HG02884 (cell line): ENCODE measurements around the gene LHCGR.

Source experiments
- ATAC-seq: cut with Tn5 transposase; IDR thresholded peaks from one replicate; pipeline ENCODE4 v1.9.1; 2021; ENCODE audit warnings: mild to moderate bottlenecking, moderate library complexity; ENCODE audit not compliant: unreplicated experiment

Gene LHCGR

DNA sequence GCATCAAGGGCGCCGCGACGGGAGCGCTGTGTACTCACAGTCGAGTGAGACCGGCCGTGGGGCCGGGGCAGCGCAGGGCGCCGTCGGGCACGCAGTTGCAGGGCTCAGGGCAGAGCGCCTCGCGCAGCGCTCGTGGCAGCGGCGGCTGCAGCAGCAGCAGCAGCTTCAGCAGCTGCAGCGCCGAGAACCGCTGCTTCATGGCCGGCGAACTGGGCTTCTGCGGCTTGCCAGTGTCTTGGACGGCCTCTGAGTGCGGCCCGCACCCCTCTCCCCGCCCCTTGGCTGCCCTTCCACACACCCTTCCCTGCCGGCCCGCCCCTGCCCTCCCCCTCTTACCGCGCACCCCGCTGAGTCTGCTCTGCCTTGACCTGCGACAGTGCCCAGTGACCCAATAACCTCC is at the start of gene LHCGR:
Gene LHCGR, minus strand, starts transcription at position 252 of the 400 bp plus-strand sequence. Its CDS starts 53 bp downstream, at position 199.
- ATAC-seq = no peak

DNA sequence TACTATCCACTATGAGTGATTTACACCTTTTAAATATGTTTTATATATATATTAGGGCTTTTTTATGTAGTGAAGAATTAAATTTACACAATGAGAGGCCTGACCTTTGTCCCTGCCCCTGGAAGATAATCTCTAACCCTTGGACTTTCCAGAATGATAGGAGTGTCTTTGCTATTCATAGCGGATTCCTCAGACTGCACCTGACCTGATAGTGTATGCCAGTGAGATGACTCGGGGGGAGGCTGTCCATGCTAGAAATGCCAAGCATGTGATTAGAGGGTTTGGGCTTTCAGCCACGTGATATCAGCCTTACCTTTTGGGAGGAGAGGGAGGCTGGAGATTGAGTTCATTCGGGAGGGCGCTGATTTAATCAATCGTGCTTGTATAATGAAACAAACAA is 44.1 kb upstream of the LHCGR start:
- ATAC-seq = no peak

DNA sequence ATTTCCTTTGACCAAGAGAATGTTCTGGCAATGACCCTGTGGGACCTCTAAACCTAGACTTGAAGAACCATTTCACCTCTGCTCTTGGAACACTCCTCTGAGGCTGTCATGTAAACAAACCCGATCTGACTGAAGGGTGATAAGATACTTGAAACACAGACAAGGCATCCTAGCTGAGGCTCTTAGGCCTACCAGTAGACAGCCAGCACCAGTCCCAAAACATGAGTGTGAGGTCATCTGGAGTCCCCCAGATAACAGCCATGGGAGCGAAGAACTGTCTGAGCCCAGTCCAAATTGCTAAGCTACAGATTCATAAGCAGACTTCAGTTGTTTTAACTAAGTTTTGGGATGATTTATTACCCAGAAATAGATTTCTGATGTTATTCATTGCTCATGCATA is 39.5 kb upstream of the LHCGR start:
- no peak for ATAC-seq

DNA sequence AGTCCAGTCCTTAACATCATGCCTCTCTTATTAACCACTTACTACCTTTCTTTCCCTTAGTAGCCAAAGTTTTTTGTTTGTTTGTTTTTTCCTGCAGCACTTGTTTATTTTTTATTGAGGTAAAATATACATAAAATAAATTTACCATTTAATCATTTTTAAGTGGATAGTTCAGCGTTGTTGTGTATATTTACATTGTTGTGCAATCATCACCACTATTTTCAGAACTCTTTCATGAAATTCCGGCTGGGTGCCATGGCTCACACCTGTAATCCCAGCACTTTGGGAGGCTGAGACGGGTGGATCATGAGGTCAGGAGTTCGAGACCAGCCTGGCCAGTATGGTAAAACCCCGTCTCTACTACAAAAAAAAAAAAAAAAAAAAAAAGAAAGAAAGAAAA is 38.1 kb upstream of the LHCGR start:
- ATAC-seq = no peak

DNA sequence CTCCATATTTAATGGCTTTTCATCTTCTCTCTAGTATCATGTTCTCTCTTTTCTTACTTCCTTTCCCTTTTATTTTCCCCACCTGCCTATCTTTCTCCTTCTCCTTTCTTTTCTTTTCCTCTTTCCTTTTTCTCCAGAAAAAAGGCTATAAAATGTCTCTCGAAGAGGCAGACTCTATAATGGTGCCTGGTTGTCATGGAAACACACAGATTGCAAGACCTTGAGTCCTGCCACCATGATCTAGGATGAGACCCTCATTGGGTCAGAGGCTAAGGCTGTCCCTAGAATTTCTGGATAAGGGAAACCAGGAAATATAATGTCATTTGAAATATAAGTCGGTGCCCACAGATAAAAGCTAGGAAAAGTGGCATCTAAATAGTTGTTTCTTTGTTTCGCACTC is 36.5 kb upstream of the LHCGR start:
- ATAC-seq = no peak

DNA sequence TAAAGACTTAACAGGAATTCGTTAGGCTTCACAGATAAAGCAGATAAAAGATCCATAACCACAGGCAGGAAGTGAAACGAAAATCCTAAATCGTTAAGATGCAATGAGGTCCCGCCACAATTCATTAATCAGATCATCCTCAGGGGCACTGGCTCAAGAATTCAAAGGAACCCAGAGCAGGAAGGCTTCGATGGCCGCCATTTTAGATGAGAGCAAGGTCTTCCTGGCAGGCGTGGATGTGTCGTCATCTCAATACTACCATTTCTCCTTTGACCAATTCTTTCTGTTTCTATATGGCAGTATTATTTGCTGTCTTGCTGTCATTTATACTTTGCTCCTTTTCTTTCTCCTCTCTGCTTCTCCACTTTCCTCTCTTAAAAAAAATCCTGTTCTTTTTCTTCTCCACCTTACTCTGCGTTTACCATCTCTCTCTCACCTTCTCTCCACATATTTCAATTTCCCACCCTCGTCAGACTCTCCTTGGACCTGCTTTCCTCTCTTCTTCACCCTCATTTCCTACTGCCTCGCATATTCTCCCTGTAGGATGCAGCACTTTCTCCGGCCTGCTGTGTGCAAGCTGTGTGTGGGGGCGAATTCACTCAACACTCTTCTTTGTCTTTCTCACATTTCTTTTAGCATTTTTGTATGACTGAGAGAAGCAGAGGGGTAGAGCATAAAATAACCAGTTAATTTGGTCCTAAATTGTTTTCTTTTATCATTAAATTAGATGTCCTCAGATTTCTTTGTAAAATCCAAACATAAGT is 35.1 kb upstream of the LHCGR start:
- ATAC-seq = no peak

DNA sequence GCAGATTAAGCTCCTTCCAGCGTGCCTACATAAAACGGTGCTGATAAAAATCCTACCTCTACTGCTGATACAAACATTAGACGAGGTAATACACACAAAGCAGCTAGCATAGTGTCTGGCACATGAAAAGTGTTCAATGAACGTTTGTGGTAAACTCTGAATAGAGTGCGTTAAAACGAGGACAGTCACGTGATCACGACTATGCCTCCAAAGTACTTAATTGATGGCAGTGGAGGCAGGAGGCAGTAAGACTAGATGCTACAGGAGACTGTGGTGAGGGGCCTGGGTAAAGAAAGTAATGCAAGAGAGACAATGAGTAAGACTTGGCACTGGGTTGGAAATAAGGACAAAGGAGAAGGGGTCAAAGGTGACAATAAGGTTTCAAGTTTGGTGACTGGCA is 32.1 kb upstream of the LHCGR start:
- ATAC-seq = no peak

DNA sequence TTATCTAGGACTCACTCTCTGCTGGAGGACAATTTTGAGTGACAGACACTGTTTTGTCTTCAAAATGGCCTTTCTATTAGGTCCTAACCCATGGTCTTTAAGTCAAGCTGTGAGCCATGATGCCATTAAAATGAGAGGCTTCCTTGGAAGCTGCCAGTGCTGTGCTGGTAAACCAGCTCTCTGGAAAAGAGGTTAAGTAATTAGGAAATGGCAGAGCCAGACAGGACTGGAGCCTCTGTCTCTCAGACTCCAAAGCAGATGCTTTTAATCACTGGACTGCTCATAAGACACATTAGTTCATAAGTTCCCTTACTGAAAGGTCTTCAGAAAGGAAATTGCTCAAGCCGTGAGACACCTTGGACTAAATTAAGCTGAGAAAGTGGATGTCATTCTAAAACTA is 25.8 kb upstream of the LHCGR start:
- no peak for ATAC-seq

DNA sequence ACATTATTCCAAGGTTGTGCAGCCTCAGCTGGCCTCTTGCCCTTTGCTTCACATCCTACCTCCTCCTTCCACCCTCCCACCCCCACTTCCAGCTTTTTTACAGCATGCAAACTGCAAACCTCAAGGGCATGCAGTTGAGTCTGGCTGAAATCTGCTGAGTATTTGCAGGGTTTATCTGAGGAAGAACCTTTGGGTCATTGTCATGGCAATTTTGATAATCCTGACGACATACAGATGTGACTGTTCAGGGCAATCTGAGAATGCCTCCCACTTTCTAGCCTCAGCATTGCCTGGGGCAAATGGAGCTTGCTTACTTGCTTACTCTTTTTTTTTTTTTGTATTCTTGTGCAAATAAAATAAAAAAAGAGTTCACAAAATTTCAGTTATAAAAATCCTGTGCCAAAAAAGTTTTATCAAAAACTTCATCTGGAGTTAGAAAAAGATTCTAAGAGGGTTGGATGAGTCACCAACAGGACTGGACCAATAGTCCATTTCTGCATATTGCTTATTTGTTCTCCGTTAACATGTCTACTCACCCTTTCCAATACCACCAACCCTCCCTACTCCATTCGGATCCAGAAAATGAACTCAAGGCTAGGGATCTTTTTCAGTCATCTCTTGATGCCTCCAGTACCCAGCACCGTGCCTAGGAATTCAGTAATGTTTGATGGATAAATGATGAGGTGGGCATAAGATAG is 23.6 kb upstream of the LHCGR start:
- ATAC-seq = no peak

DNA sequence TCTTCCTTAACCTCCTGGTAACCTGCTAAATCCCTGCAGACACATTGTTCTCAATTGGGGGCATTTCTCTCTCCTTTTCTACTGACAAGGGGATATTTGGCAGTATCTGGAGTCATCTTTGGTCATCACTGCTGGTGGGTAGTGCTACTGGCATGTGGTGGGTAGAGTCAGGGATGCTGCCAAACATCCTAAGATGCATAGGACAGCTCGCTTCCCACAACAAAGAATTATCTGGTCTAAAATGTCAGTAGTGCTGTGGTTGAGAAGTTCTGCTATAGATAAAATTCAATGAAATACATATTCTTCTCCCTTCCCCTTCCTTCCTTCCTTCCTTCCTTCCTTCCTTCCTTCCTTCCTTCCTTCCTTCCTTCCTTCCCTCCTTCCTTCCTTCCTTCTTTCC is 18.7 kb upstream of the LHCGR start:
- no peak for ATAC-seq

DNA sequence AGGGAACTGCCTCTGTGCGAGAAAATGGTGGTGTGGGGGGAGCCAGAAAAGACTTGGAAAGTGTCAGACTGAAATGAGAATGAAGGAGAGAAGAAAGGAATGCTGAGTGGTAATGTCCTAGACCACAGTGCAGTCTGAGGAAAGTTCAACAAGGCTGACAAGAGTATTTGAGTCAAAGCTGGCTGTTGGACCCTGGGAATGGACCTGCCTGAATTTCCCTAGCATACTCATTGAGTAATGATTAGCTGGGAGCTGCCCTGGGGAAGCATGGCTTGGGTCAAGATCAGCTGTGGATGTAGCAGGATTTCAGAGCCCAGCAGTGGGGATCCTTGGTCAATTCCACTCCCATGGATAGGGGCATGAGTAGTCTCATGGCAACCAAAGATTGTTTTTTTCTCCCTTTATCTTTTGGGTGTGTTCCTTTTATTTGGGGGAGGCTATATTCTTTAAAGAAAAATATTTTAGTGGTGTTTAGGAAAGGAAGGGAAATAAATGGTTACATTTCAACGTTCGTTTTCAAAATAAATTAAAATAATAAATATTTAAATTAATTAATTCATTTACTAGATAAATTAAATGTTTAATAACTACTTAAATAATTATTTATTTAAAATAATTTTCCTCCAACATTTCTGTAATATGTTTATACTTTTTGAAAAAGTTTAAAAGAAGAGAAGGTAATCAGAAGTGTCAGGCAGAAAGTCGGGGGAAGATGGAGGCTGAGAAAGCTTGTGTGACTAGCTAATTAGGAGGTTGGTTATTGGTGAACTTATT is 15.9 kb upstream of the LHCGR start:
- ATAC-seq = no peak

DNA sequence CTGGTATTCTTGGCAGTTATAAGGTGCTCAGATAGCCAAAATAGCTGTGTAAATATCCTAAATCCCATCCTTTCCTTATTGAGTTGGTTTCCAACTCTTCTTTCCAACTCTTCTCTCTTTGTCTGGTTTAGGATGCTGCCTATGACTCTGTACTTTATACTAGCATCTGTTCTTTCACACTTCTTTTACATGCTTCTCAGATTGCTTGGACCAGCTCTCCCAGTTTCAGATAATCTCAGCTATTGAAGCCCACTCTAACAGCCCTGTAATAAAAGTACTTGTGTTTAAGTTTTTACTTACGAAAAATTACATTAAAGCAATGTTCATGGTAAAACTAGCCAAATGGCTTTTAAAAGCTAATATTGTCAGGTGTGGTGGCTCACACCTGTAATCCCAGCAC is 14.7 kb upstream of the LHCGR start:
- ATAC-seq = no peak

DNA sequence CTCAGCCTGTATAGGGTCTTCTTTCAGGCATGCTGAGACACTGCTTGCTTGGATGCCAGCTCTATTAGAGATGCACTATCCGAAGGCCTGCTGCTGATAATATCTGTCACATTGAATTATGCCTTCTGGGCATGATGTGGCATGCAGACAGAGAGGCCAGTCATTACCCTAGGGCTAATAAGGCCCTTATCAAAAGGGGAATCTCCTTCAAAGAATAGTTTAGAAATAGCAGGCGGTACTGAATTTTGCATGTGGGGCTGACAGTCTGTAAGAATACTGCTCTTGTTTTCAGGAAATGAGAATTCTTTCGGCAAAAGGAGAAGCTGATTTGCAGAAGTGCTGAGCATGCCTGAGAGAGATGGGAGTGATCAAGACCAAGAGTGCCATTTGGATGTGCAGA is 13.1 kb upstream of the LHCGR start:
- no peak for ATAC-seq

DNA sequence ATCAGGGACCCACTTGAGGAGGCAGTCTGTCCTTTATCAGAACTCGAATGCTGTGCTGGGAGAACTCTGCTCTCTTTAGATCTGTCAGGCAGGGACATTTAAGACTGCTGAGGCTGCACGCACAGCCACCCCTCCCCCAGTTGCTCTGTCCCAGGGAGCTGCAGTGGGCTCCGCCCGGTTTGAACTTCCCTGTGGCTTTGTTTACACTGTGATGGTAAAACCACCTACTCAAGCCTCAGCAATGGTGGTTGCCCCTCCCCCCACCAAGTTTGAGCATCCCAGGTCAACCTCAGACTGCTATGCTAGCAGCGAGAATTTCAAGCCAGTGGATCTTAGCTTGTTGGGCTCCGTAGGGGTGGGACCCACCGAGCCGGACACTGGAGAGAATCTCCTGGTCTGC is 11.8 kb upstream of the LHCGR start:
- ATAC-seq = no peak

DNA sequence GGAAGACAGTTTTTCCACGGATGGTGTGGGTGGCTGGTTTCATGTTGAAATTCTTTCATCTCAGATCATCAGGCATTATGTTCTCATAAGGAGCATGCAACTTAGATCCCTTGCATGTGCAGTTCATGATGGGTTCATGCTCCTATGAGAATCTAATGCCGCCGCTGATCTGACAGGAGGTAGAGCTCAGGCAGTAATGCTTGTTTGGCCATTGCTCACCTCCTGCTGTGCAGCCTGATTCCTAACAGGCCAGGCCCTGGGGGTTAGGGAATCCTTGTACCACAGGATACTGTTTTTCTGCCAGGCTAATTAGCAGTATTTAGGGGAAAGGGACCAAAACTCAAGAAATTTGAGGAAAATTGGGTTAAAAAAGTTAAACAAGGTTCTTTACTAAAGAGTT is 5.3 kb upstream of the LHCGR start:
- ATAC-seq = no peak

DNA sequence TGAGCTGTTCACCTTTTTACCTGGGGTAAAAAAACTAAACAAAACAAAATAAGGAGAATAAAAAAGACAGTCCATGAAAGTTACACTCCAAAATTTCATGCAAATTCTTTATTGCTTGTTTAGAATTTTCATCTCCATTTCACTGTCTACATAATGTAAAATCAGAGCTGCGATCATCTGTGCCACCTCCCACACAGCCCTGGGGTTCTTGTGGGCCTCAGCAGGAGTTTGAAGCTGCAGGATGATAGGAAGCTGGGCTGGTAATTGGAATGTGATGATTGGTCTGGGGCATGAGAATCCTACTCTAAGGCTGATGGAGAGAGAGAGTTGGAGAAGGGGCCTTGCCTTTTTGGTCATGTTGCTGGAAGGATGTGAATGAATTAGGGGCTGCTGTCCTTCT is 4.2 kb upstream of the LHCGR start:
- no peak for ATAC-seq

DNA sequence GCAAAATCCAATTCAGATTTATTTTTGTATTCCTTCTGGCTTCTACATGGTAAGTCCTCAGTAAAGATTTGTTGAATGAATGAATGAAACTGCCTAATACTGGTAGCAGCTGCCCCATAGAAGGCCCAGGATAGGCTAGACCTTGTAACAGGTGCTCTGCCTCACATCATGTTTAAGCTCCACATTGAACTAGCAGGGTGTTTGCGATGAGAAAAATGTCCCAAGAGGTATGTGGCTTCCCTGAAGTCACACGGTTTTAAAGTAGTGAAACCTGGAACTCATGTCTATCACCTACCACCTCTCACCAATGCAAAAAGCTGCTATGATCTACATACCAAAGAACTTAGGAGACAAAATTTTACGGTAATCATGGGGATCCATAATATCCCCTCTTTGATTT is 765 bp upstream of the LHCGR start:
- no peak for ATAC-seq

DNA sequence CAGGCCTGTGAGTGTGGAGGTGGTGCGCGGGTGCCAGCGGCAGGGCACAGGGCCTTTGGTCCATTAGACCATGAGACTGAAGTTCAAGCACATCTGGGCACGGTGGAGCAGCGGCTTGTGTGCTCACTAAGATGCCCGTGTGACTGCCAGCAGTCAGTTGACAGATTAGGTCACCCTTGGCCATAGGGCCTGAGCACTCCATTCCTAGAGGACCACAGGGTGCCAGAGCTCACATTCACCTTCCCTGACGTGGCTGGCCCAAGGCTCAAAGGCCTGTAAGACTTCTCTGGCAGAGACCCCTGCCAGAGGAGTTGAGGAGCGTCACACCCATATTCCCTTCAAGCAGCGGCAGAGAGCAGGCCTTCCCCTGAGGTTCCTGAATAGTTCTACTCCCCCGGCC is 650 bp downstream of the LHCGR start:
- ATAC-seq = no peak

DNA sequence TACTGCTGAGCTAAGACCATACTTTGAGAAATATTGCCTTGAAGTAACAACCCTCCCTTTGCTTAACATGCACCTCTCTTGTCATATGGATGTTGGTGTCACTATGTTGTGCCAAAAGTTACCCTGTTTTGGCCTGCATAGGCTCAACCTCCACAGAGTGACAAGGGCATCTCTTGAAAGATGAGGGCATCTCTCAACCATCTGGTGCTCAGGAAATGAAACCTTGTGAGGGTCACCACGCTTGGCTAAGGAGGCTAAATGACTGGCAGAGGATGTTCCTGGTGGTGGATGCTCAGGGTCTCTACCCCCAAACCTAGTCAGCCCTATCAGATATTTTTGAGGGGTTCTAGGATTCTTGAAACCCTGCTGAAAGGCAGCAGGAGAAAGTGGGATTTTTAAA is 2.3 kb downstream of the LHCGR start:
- ATAC-seq = no peak

DNA sequence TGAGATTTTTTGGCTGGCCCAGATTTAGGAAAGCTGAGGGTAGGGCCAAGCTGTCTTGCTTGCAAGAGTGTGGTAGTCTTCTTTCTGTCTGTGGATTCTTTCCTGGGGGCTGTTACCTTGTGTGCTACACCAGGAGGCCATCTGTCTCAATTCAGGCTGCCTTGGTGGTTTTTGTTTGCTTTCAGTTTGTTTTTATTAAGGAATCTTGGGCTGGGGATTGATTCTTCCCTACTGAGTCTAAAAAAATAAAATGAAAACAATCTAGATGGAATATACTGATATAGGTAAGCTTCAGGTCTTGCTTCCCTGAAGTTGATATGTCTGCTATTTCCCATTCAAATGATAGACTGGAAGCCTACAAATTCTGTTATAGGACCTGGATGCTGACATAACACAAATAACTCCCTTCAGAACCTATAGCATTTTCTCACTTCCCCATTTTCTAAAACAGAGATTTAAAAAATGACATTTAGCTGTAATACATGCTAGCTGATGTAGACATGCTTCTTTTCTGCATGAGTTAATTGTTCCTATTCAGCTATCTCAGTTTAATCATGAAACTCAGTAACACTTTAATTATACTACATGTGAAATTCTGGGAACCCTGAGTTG is 5.3 kb downstream of the LHCGR start:
- ATAC-seq = peak; percentile 73

DNA sequence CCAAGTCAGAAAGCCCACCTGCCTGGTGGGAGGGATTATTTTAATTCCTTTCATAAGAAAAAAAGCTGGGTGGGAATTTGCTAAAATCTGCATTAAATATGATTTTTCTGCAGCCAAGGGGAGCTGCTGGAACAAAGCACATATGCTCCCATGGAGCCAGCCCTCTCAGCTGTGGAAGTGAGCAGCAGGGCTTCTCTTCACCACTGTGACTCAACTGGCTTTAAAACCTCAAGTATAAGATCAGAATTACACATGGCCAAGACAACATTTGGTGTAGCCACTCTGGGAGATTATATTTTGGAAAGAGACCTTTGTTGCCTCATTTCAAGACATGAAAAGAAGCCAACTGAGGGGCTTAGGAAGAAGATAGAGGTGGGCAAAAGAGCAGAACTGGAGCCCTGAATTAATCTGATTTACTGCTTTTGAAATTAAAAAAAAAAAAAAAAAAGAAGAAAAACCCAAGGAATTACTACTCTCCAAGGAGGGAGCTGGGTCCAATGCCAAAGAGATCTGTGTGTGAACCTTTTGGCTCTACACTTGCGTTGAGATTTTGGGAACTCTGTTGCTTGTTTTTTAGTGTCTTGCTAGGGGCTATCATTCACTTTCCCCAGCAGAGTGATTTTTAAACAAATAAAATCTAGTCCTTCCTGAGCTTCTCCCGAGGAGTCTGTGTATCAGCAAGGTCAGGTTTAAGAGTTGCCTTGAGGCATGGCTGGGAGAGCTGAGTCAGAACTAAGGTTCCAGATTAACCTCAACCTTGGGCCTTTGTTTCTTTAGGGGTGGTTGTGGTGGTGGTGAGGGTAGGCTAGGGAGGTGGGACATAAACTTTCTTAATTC is 6.0 kb downstream of the LHCGR start:
- ATAC-seq = peak; percentile 70
